ENCODE measurements around the gene RAB17. TPM values are rescaled to one million over a fixed set of nuclear protein-coding genes. Genes with fewer than 3 reads are reported as not detected.

Gene RAB17
- total and polyA plus RNA-seq, 10 of the 15 experiments (the other 5 are each of a cell fraction or from before 2014, with no cell fraction given): 0.07 to 1.4 (median 0.28) TPM; not detected in 3

- Histone ChIP-seq H3K4me1 (ENCODE audit: control insufficient read depth, insufficient read depth, low read length) (peaks cover 3% of the 10 kb centered on the region; the same call in 1 of the 2 replicates), H3K27me3 (replicated peaks in 1 of 2; ENCODE audit: control insufficient read depth in 2 of 2, insufficient read depth in 2 of 2, low read length in 1 of 2) (no peaks in the 10 kb centered on the region), H3K27ac (ENCODE audit: control insufficient read depth, insufficient read depth) (no peak overlapping the region), H3K4me3 (no peak overlapping the region), H3K36me3 (ENCODE audit: control insufficient read depth in 2 of 2, insufficient read depth in 2 of 2, low read length in 1 of 2) (no peaks in the 10 kb centered on the region), H3K9ac (ENCODE audit: control insufficient read depth, insufficient read depth, low read length) (no peak overlapping the region), H3K4me2 (ENCODE audit: control insufficient read depth, insufficient read depth) (no peak overlapping the region), H2AFZ (ENCODE audit: control insufficient read depth, low read depth, low read length) (no peak overlapping the region), H3K9me3 (replicated peaks; ENCODE audit: control insufficient read depth, insufficient read depth, low read length) (no peaks in the 10 kb centered on the region; the same call in 2 of the 3 replicates), H3K79me2 (ENCODE audit: control insufficient read depth, insufficient read depth, low read length) (no peaks in the 10 kb centered on the region), H4K20me1 (ENCODE audit: control insufficient read depth, insufficient read depth) (no peaks in the 10 kb centered on the region; the same call in 1 of the 2 replicates)
- TF ChIP-seq ETV6 (conservative IDR thresholded peaks at IDR 0.05 in 1 of 2, IDR thresholded peaks at IDR 0.05 in 1 of 2; ENCODE audit: borderline replicate concordance in 1 of 2, low read depth in 1 of 2) (no peak), POLR2AphosphoS2 (IDR thresholded peaks at IDR 0.05; ENCODE audit: low read depth, low read length) (no peak), IRF4 (IDR thresholded peaks at IDR 0.05; ENCODE audit: low read depth, low read length) (no peak), FOXK2 (IDR thresholded peaks at IDR 0.05) (no peak)
- ATAC-seq (no peak), FAIRE-seq (no peak), DNase-seq (ENCODE audit: low read depth, low spot score) (no peak)
- intact Hi-C loops (cut with micrococcal nuclease; ENCODE audit: unreplicated experiment) (no loop called here), in situ Hi-C loops (cut with MboI) (no loop called here)
- BruUV-seq (replicated peaks): no TSS peak
- ChIA-PET CTCF (interaction anchor here (0.8 to 1.1 kb wide), 3 partner anchors 12 to 60 kb away, joined by 3 to 4 read pairs (median 3); no protein-coding TSS in a partner anchor), RAD21 (ENCODE audit: unreplicated experiment) (interaction anchor here (1.0 to 1.4 kb wide), 3 partner anchors 11 to 80 kb away, joined by 3 to 7 read pairs (median 3); no protein-coding TSS in a partner anchor), POLR2A (no interaction called here), SMC1A (ENCODE audit: uncharacterized antibody, unreplicated experiment) (interaction anchor here (1.1 to 1.5 kb wide), 3 partner anchors 10 to 41 kb away, joined by 3 to 4 read pairs (median 4); no protein-coding TSS in a partner anchor)
These were observed 23.1 kb upstream of the RAB17 start for GRCh38 chr2:237613679-237614078.

DNA sequence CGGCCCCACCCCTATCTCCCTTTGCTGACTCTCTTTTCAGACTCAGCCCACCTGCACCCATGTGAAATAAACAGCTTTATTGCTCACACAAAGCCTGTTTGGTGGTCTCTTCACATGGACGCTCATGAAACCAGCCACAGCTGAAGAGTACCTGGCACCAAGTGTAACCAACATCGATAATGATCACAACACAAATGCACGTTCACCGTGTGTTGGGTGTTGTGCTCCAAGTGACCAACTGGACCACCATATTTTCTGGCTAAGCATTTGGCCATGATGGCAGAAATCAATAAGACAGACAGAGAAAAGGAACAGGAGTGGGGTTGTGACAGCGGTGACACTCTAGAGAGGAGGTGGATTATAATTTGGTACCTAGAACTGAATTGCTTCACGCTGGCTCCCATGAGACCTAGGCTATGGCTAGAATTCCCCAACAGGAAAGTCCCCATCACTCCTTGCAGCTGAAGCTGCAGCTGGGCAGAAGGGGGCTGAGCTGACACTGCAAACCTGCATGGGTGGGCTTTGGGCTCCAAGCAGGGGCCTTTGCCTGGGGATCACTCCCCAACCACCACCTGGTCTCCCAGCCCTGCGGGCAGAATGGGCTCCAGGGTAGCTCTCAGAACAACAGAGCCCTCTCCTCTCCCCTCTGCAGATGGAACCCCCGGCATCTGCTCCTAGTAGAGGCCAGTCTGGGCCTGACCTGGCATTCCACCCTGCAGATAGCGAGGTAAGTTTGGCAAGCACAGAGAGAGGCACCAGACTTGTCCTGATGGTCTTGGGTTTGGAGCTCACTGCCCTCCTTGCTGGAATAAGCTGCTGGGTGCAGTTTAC lies 22.2 kb upstream of the RAB17 start:
- no peaks in the 10 kb centered on the region; the same call in 2 of the 3 replicates for H3K9me3 ChIP-seq (replicated peaks; ENCODE audit: control insufficient read depth, insufficient read depth, low read length)
- ChIA-PET CTCF (interaction anchor here (0.7 to 1.1 kb wide), 4 partner anchors 12 to 61 kb away, joined by 3 to 4 read pairs (median 3); no protein-coding TSS in a partner anchor), RAD21 (ENCODE audit: unreplicated experiment) (interaction anchor here (1.0 to 1.4 kb wide), 3 partner anchors 10 to 81 kb away, joined by 3 to 7 read pairs (median 3); no protein-coding TSS in a partner anchor), SMC1A (ENCODE audit: uncharacterized antibody, unreplicated experiment) (interaction anchor here (0.6 to 1.5 kb wide), 3 partner anchors 12 to 40 kb away, joined by 3 to 4 read pairs (median 3); no protein-coding TSS in a partner anchor), POLR2A (no interaction called here)
- peak; percentile 65 for ATAC-seq
- in situ Hi-C loops (cut with MboI) (no loop called here), intact Hi-C loops (cut with micrococcal nuclease; ENCODE audit: unreplicated experiment) (no loop called here)
- no peaks in the 10 kb centered on the region for H3K27me3 ChIP-seq (replicated peaks in 1 of 2; ENCODE audit: control insufficient read depth in 2 of 2, insufficient read depth in 2 of 2, low read length in 1 of 2)
- DNase-seq (ENCODE audit: low read depth, low spot score): no peak
- 61% methylated on average over 10 of the region's 10 CpGs for WGBS (ENCODE audit: insufficient coverage, insufficient replicate concordance, low lambda C conversion rate, missing lambda C conversion rate)
- H3K79me2 ChIP-seq (ENCODE audit: control insufficient read depth, insufficient read depth, low read length): no peaks in the 10 kb centered on the region
- no peaks in the 10 kb centered on the region; the same call in 1 of the 2 replicates for H4K20me1 ChIP-seq (ENCODE audit: control insufficient read depth, insufficient read depth)
- no peak overlapping the region for H2AFZ ChIP-seq (ENCODE audit: control insufficient read depth, low read depth, low read length)
- H3K4me2 ChIP-seq (ENCODE audit: control insufficient read depth, insufficient read depth): no peak overlapping the region
- peaks cover 3% of the 10 kb centered on the region; the same call in 1 of the 2 replicates for H3K4me1 ChIP-seq (ENCODE audit: control insufficient read depth, insufficient read depth, low read length)
- FAIRE-seq: no peak
- H3K36me3 ChIP-seq (ENCODE audit: control insufficient read depth in 2 of 2, insufficient read depth in 2 of 2, low read length in 1 of 2): no peaks in the 10 kb centered on the region
- no peak overlapping the region for H3K27ac ChIP-seq (ENCODE audit: control insufficient read depth, insufficient read depth)
- no peak overlapping the region for H3K4me3 ChIP-seq
- no TSS peak for BruUV-seq (replicated peaks)
- no peak overlapping the region for H3K9ac ChIP-seq (ENCODE audit: control insufficient read depth, insufficient read depth, low read length)
- TF ChIP-seq DPF2 (IDR thresholded peaks at IDR 0.05) (0 out of 2 replicates have a peak, but pooled peaks have one; percentile 12), ZBTB33 (IDR thresholded peaks at IDR 0.05) (no peak), RELB (IDR thresholded peaks at IDR 0.05; ENCODE audit: low read depth) (peak; percentile 44; the same call in 1 of the 2 replicates), MEF2B (IDR thresholded peaks at IDR 0.05; ENCODE audit: partially characterized antibody, poor library complexity, severe bottlenecking) (peak; percentile 39)
- TF ChIP-seq, protein P1, sequence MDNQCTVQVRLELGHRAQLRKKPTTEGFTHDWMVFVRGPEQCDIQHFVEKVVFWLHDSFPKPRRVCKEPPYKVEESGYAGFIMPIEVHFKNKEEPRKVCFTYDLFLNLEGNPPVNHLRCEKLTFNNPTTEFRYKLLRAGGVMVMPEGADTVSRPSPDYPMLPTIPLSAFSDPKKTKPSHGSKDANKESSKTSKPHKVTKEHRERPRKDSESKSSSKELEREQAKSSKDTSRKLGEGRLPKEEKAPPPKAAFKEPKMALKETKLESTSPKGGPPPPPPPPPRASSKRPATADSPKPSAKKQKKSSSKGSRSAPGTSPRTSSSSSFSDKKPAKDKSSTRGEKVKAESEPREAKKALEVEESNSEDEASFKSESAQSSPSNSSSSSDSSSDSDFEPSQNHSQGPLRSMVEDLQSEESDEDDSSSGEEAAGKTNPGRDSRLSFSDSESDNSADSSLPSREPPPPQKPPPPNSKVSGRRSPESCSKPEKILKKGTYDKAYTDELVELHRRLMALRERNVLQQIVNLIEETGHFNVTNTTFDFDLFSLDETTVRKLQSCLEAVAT (IDR thresholded peaks at IDR 0.05): 0 out of 2 replicates have a peak, but pooled peaks have one; percentile 57

Data from GM12878 (cell line).